KMS-11 (cell line): ENCODE results near the gene MAML2.

Experiments
- H2AFZ ChIP-seq: fragments of 200-600 bp; sonication (generic); 2 replicates; pipeline ENCODE4 v1.6.1; 2016; ENCODE audit warnings: antibody characterized with exemption, mixed run types, low read depth
- H3K27ac ChIP-seq: fragments of 200-600 bp; sonication (generic); 2 replicates; pipeline ENCODE4 v1.6.1; 2016; ENCODE audit warnings: mild to moderate bottlenecking, mixed run types
- H3K27me3 ChIP-seq: fragments of 200-600 bp; sonication (generic); 2 replicates; pipeline ENCODE4 v1.6.1; 2017; ENCODE audit warnings: mild to moderate bottlenecking, low read depth, mixed run types, moderate library complexity; ENCODE audit not compliant: insufficient read depth
- H3K36me3 ChIP-seq: fragments of 200-600 bp; sonication (generic); 2 replicates; pipeline ENCODE4 v1.6.1; 2017; ENCODE audit warnings: mild to moderate bottlenecking, mixed run types; ENCODE audit not compliant: insufficient read depth
- H3K4me1 ChIP-seq: fragments of 200-600 bp; sonication (generic); 2 replicates; pipeline ENCODE4 v1.6.1; 2016; ENCODE audit warnings: mild to moderate bottlenecking, low read depth, mixed run types; ENCODE audit not compliant: poor library complexity, severe bottlenecking
- H3K4me2 ChIP-seq: fragments of 200-600 bp; sonication (generic); 2 replicates; pipeline ENCODE4 v1.7.0; 2016; ENCODE audit warnings: mild to moderate bottlenecking, mixed run types
- H3K4me3 ChIP-seq: fragments of 200-600 bp; sonication (generic); IDR thresholded peaks from 2 replicates; pipeline ENCODE4 v1.6.1; 2017; ENCODE audit warnings: low read depth, low read length, mixed read lengths; ENCODE audit not compliant: insufficient read depth
- H3K79me2 ChIP-seq: fragments of 200-600 bp; sonication (generic); 2 replicates; pipeline ENCODE4 v1.6.1; 2016; ENCODE audit warnings: low read depth, mixed run types; ENCODE audit not compliant: insufficient read depth
- H3K9ac ChIP-seq: fragments of 200-600 bp; sonication (generic); 2 replicates; pipeline ENCODE4 v1.6.1; 2016; ENCODE audit warnings: mild to moderate bottlenecking, mixed run types
- H4K20me1 ChIP-seq: fragments of 200-600 bp; sonication (generic); 2 replicates; pipeline ENCODE4 v1.6.1; 2016; ENCODE audit warnings: mild to moderate bottlenecking, mixed run types; ENCODE audit not compliant: insufficient read depth
- CTCF ChIP-seq: fragments of 200-600 bp; sonication (generic); conservative IDR thresholded peaks from 2 replicates; pipeline ENCODE4 v1.6.1; 2017; ENCODE audit warnings: low read depth, mild to moderate bottlenecking, antibody characterized with exemption, low read length, moderate library complexity, mixed read lengths

Gene MAML2

GRCh38 chr11:96098511-96099241 lies 244.3 kb downstream of the MAML2 start:
- no peaks in the 10 kb centered on the region for H4K20me1 ChIP-seq
- no peak for TF ChIP-seq CTCF
- H2AFZ ChIP-seq: no peak overlapping the region
- H3K4me1 ChIP-seq: no peaks in the 10 kb centered on the region
- no peak overlapping the region for H3K27ac ChIP-seq
- no peaks in the 10 kb centered on the region for H3K79me2 ChIP-seq
- no peaks in the 10 kb centered on the region for H3K36me3 ChIP-seq
- no peak overlapping the region for H3K4me3 ChIP-seq
- H3K9ac ChIP-seq: no peak overlapping the region
- H3K27me3 ChIP-seq: no peaks in the 10 kb centered on the region
- no peak overlapping the region for H3K4me2 ChIP-seq

- TF ChIP-seq CTCF: no peak
- no peak overlapping the region for H3K27ac ChIP-seq
- no peak overlapping the region for H3K9ac ChIP-seq
- H3K79me2 ChIP-seq: no peaks in the 10 kb centered on the region
- H3K4me2 ChIP-seq: no peak overlapping the region
- no peaks in the 10 kb centered on the region for H3K27me3 ChIP-seq
- H4K20me1 ChIP-seq: no peaks in the 10 kb centered on the region
- H3K36me3 ChIP-seq: no peaks in the 10 kb centered on the region
- no peak overlapping the region for H2AFZ ChIP-seq
- no peak overlapping the region for H3K4me3 ChIP-seq
- H3K4me1 ChIP-seq: no peaks in the 10 kb centered on the region
Observed at GRCh38 chr11:96097844-96098421, 245.1 kb downstream of the MAML2 start.

- Histone ChIP-seq H3K9ac (no peak overlapping the region), H3K4me2 (no peak overlapping the region)
Observed at GRCh38 chr11:96096360-96096759, 246.6 kb downstream of the MAML2 start.

GRCh38 chr11:96095884-96096303 lies 247.1 kb downstream of the MAML2 start:
- Histone ChIP-seq H3K79me2 (no peaks in the 10 kb centered on the region), H3K36me3 (no peaks in the 10 kb centered on the region), H3K4me1 (no peaks in the 10 kb centered on the region), H3K4me2 (no peak overlapping the region), H3K4me3 (no peak overlapping the region), H3K27me3 (no peaks in the 10 kb centered on the region), H4K20me1 (no peaks in the 10 kb centered on the region), H3K9ac (no peak overlapping the region), H3K27ac (no peak overlapping the region), H2AFZ (no peak overlapping the region)
- no peak for TF ChIP-seq CTCF

More at GRCh38 chr11:96096360-96096759, 246.6 kb downstream of the MAML2 start:
- Histone ChIP-seq H3K27me3 (no peaks in the 10 kb centered on the region), H3K4me1 (no peaks in the 10 kb centered on the region), H4K20me1 (no peaks in the 10 kb centered on the region), H3K36me3 (no peaks in the 10 kb centered on the region), H3K79me2 (no peaks in the 10 kb centered on the region), H2AFZ (no peak overlapping the region), H3K4me3 (no peak overlapping the region), H3K27ac (no peak overlapping the region)
- TF ChIP-seq CTCF: no peak
